ENCODE results near the gene PAPPA2. TPM values are rescaled to one million over a fixed set of nuclear protein-coding genes. Genes with fewer than 3 reads are reported as not detected.
"Not testable (repeated sequence)": the region's sequence is repeated elsewhere in the genome, so short reads cannot be mapped to it uniquely, and the experiment has no call there.

The PAPPA2 gene
- total and polyA plus RNA-seq, 7 donors: 0.05 to 1.1 (median 0.06) TPM; not detected in 2

GRCh38 chr1:176626572-176627061 is 163.6 kb downstream of the PAPPA2 start:
- intact Hi-C loops (cut with DNase I): no loop called here
- Histone ChIP-seq H3K27ac (no peak overlapping the region), H3K36me3 (ENCODE audit: insufficient read depth in 1 of 2, low read depth in 1 of 2) (no peaks in the 10 kb centered on the region), H3K27me3 (ENCODE audit: insufficient read depth in 3 of 3, low read length in 2 of 3) (no peaks in the 10 kb centered on the region), H3K9me3 (no peaks in the 10 kb centered on the region), H3K4me3 (no peak overlapping the region), H3K4me1 (no peaks in the 10 kb centered on the region)
- no peak for TF ChIP-seq CTCF (IDR thresholded peaks at IDR 0.05)
- DNase-seq (no peak), ATAC-seq (no peak)
- 61 to 74% (median 72%) methylated on average over 4 of the region's 4 CpGs for WGBS, 3 donors

GRCh38 chr1:176628775-176629174 is 165.8 kb downstream of the PAPPA2 start:
- DNase-seq (no peak), ATAC-seq (no peak)
- intact Hi-C loops (cut with DNase I): no loop called here
- 21 to 31% (median 27%) methylated on average over 2 of the region's 2 CpGs for WGBS, 3 donors
- TF ChIP-seq CTCF (IDR thresholded peaks at IDR 0.05): no peak
- H3K9me3 ChIP-seq: no peaks in the 10 kb centered on the region
- no peaks in the 10 kb centered on the region for H3K36me3 ChIP-seq (ENCODE audit: insufficient read depth in 1 of 2, low read depth in 1 of 2)
- H3K4me3 ChIP-seq: no peak overlapping the region
- H3K4me1 ChIP-seq: no peaks in the 10 kb centered on the region
- no peaks in the 10 kb centered on the region for H3K27me3 ChIP-seq (ENCODE audit: insufficient read depth in 3 of 3, low read length in 2 of 3)
- H3K27ac ChIP-seq: no peak overlapping the region

DNA sequence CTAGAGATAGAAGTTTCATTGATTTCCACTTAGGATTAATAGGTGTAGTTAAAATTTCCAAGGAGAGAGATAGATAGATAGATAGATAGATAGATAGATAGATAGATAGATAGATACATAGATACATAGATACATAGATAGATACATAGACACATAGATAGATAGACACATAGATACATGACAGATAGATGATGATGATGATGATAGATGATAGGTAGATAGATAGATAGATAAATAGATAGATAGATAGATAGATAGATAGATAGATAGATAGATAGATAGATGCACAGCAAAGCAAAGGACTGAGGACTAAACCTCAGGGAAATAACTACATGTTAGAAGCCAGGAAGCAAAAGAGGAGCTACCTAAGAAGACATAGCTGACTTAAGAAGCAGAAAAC is 171.8 kb downstream of the PAPPA2 start:
- intact Hi-C loops (cut with DNase I); H3K4me3 ChIP-seq; H3K4me1 ChIP-seq; DNase-seq; H3K9me3 ChIP-seq; H3K36me3 ChIP-seq (ENCODE audit: insufficient read depth in 1 of 2, low read depth in 1 of 2); H3K27me3 ChIP-seq (ENCODE audit: insufficient read depth in 3 of 3, low read length in 2 of 3); H3K27ac ChIP-seq; ATAC-seq: not testable (repeated sequence)

- no peak overlapping the region for H3K27ac ChIP-seq
- no peak overlapping the region for H3K4me3 ChIP-seq
- DNase-seq (no peak), ATAC-seq (no peak)
- intact Hi-C loops (cut with DNase I): no loop called here
- no peaks in the 10 kb centered on the region for H3K36me3 ChIP-seq (ENCODE audit: insufficient read depth in 1 of 2, low read depth in 1 of 2)
- no peaks in the 10 kb centered on the region for H3K4me1 ChIP-seq
- TF ChIP-seq CTCF (IDR thresholded peaks at IDR 0.05): no peak
- no peaks in the 10 kb centered on the region for H3K9me3 ChIP-seq
- no peaks in the 10 kb centered on the region for H3K27me3 ChIP-seq (ENCODE audit: insufficient read depth in 3 of 3, low read length in 2 of 3)
- 42 to 62% (median 56%) methylated on average over 3 of the region's 3 CpGs for WGBS, 3 donors
Measured at GRCh38 chr1:176638713-176639526, 175.9 kb downstream of the PAPPA2 start.

GRCh38 chr1:176643536-176643935 is 180.6 kb downstream of the PAPPA2 start:
- DNase-seq: no peak
- no peaks in the 10 kb centered on the region for H3K4me1 ChIP-seq
- H3K9me3 ChIP-seq: peaks cover under 1% of the 10 kb centered on the region
- no peak overlapping the region for H3K4me3 ChIP-seq
- no peaks in the 10 kb centered on the region for H3K27me3 ChIP-seq (ENCODE audit: insufficient read depth in 3 of 3, low read length in 2 of 3)
- no peaks in the 10 kb centered on the region for H3K36me3 ChIP-seq (ENCODE audit: insufficient read depth in 1 of 2, low read depth in 1 of 2)
- WGBS, 3 donors: 34 to 47% (median 43%) methylated on average over 3 of the region's 3 CpGs
- no peak overlapping the region for H3K27ac ChIP-seq
- no peak for ATAC-seq
- intact Hi-C loops (cut with DNase I): no loop called here
- TF ChIP-seq CTCF (IDR thresholded peaks at IDR 0.05): no peak
